ENCODE measurements around the gene SLC24A3. TPM values are rescaled to one million over a fixed set of nuclear protein-coding genes. Genes with fewer than 3 reads are reported as not detected.

Gene SLC24A3
- total RNA-seq, 1 donor from 2014 or later: 0.10 TPM

DNA sequence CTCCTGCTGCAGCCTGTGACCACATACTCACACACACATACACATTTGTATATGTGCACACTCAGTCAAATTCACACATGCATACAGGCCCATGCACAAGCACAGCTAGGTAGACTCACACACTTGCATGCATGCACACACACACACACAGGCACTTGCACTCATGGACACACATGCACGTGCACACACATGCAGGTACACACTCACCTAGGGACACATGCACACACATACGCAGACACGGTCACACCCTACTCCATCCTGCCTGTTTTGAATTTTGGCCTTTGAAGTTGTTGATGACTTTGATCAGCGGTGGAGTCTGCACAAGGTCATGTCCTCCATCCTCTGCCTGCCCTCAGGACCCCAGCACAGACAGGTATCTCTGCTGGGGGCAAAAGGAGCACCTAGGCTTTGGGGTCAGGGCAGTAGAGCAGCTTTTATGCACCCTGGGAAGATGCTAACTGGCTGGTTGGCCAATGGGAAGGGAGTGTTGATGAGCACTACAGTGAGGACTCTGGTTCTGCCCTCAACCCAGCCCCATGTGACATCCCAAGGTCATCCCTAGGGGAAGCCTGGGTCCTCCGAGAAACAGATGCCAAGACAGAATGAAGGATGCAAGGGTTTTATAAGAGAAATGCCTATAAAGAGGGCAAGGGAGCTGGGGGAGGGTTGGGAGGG, 218.3 kb downstream of the SLC24A3 start:
- peaks cover 3% of the 10 kb centered on the region for H3K4me1 Mint-ChIP-seq (ENCODE audit: low read depth)
- H3K36me3 Mint-ChIP-seq (ENCODE audit: low read depth): no peaks in the 10 kb centered on the region
- no peaks in the 10 kb centered on the region for H3K27me3 Mint-ChIP-seq (ENCODE audit: low read depth)
- H3K9me3 Mint-ChIP-seq (ENCODE audit: low read depth): peaks cover 4% of the 10 kb centered on the region
- TF ChIP-seq CTCF (IDR thresholded peaks at IDR 0.05): no peak
- no peak for DNase-seq (ENCODE audit: low spot score)
- no peak overlapping the region for H3K27ac Mint-ChIP-seq (ENCODE audit: unreplicated experiment)
- H3K4me3 Mint-ChIP-seq (ENCODE audit: unreplicated experiment): no peak overlapping the region

DNA sequence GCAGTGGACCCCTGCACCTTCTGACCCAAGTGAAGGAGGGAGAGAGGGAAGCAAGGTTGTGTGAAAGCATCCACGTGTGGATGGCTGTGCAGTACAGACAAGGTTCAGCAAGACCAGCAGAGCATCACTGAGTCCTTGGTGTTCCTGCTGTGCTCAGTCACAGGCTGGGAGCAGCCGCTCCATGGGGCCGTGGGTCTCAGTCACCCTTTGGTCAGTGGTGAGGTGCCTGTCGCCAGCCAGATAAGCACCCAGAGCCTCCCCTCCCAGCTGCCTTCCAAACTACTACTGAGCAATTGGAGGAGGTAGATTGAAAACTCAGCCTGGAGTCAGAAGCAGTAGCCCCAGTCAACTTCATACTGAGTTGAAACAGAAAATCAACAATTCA, 218.9 kb downstream of the SLC24A3 start:
- Mint-ChIP-seq H3K9me3 (ENCODE audit: low read depth) (peaks cover 4% of the 10 kb centered on the region), H3K27ac (ENCODE audit: unreplicated experiment) (no peak overlapping the region), H3K36me3 (ENCODE audit: low read depth) (no peaks in the 10 kb centered on the region), H3K4me1 (ENCODE audit: low read depth) (peaks cover 3% of the 10 kb centered on the region), H3K4me3 (ENCODE audit: unreplicated experiment) (no peak overlapping the region), H3K27me3 (ENCODE audit: low read depth) (no peaks in the 10 kb centered on the region)
- DNase-seq (ENCODE audit: low spot score): no peak
- no peak for TF ChIP-seq CTCF (IDR thresholded peaks at IDR 0.05)

DNA sequence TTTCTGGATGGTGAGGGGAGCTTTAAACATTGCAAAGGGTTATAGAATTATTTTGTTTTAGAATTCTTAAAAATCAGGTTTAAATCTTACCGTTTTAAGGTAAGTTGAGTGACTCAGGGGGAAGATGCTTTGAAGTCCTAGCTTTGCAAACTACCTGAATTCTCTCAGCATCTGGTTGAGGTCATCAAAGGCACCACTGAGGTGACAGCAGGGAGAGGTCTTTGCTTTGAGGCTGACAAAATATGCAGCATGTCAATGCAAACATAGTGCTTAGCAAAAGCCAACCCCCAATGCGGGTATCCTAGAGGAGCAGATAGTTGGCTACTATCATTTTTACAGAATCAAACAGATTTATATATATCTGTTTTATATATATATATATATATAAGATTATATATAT, 219.5 kb downstream of the SLC24A3 start:
- Mint-ChIP-seq H3K4me3 (ENCODE audit: unreplicated experiment) (no peak overlapping the region), H3K27me3 (ENCODE audit: low read depth) (no peaks in the 10 kb centered on the region), H3K4me1 (ENCODE audit: low read depth) (peaks cover 3% of the 10 kb centered on the region)

DNA sequence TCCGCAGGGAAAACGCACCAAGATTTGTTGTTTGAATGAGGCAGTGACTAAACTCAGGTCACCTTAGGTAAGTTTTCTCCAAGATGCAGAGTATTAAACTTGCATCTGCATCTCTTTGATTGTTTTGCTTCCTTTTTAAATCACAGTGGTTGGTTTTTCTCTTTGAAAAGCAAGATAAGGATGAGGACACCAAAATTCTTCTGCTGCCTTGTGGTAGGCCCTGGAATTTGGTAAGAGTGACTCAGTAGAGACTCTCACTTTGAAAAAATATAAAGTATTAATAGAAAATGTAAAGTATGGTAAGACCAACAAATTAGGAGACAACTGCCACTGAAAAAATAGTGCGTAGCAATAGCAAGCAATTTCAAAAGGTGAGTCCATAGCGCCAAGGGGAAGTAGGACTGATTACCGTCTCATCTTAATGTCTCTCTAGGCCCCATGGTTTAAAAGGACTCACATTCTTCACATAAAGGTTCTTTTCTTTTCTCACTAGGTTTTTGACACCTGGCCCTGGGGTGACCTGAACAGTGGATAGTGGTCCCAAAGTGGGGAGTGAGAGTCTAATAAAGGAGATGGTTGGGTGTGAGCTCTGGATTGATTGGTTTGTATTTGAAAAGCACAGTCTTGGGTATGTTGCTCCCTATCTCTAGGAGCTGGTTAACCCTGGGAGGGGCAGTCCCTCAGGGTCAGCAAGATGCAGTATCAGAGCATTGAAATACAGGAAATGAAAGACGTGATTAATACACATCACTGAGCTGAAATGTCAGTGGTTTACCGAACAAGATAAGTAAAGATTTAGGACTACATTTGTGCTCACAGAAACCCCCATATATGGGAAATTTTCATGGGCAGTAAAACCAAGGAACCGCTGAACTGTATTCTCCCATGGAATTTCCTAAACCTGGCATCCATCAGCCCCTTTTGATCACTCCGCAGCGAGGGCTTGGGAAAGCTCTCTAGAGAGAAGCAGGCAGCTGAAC, 221.2 kb downstream of the SLC24A3 start:
- Mint-ChIP-seq H3K4me3 (ENCODE audit: unreplicated experiment) (no peak overlapping the region), H3K27ac (ENCODE audit: unreplicated experiment) (no peak overlapping the region), H3K27me3 (ENCODE audit: low read depth) (no peaks in the 10 kb centered on the region), H3K4me1 (ENCODE audit: low read depth) (no peaks in the 10 kb centered on the region), H3K9me3 (ENCODE audit: low read depth) (peaks cover 6% of the 10 kb centered on the region), H3K36me3 (ENCODE audit: low read depth) (no peaks in the 10 kb centered on the region)
- no peak for DNase-seq (ENCODE audit: low spot score)
- no peak for TF ChIP-seq CTCF (IDR thresholded peaks at IDR 0.05)

More for the DNA sequence above, 219.5 kb downstream of the SLC24A3 start:
- Mint-ChIP-seq H3K27ac (ENCODE audit: unreplicated experiment) (no peak overlapping the region), H3K9me3 (ENCODE audit: low read depth) (peaks cover 6% of the 10 kb centered on the region), H3K36me3 (ENCODE audit: low read depth) (no peaks in the 10 kb centered on the region)
- DNase-seq (ENCODE audit: low spot score): no peak
- no peak for TF ChIP-seq CTCF (IDR thresholded peaks at IDR 0.05)

- Mint-ChIP-seq H3K4me1 (ENCODE audit: low read depth) (no peaks in the 10 kb centered on the region), H3K36me3 (ENCODE audit: low read depth) (no peaks in the 10 kb centered on the region), H3K27ac (ENCODE audit: unreplicated experiment) (no peak overlapping the region), H3K4me3 (ENCODE audit: unreplicated experiment) (no peak overlapping the region), H3K27me3 (ENCODE audit: low read depth) (peaks cover 3% of the 10 kb centered on the region), H3K9me3 (ENCODE audit: low read depth) (peaks cover 6% of the 10 kb centered on the region)
- TF ChIP-seq CTCF (IDR thresholded peaks at IDR 0.05): no peak
- DNase-seq (ENCODE audit: low spot score): no peak
Measured at GRCh38 chr20:19435316-19435715, 222.9 kb downstream of the SLC24A3 start.

All from chondrocyte (in vitro differentiated cells).